HepG2 (cell line): ENCODE measurements around the gene KCTD6. TPM values are rescaled to one million over a fixed set of nuclear protein-coding genes. Genes with fewer than 3 reads are reported as not detected.

ENCODE experiments used
- ATF1 ChIP-seq: IDR thresholded peaks from 2 replicates; pipeline ENCODE4 v1.6.1; 2016; ENCODE audit warnings: mild to moderate bottlenecking, control low read depth
- EP300 ChIP-seq, 3 experiments: sonication (generic) in 1 of 3; formaldehyde crosslinking in 1 of 3; IDR thresholded peaks; 2 replicates each; pipeline versions ENCODE4 v1.5.1 to v1.6.1; 2011 to 2020; ENCODE audit warnings: low read depth in 2 of 3, low read length in 2 of 3, borderline replicate concordance in 1 of 3, improper control_type of control experiment in 1 of 3, mild to moderate bottlenecking in 1 of 3, missing genetic modification reagents in 1 of 3, moderate library complexity in 1 of 3
- FOXC1 ChIP-seq: sonication (generic); formaldehyde crosslinking; IDR thresholded peaks from 2 replicates; pipeline ENCODE4 v1.8.0; 2022; ENCODE audit warnings: mild to moderate bottlenecking, missing genetic modification reagents, borderline replicate concordance
- GATAD2A ChIP-seq: IDR thresholded peaks from 2 replicates; pipeline ENCODE4 v1.6.1; 2016
- JUN ChIP-seq: sonication (generic); formaldehyde crosslinking; IDR thresholded peaks from 2 replicates; pipeline ENCODE4 v1.4.0; 2020; ENCODE audit warnings: mild to moderate bottlenecking, missing genetic modification reagents
- KLF6 ChIP-seq: IDR thresholded peaks from 2 replicates; pipeline ENCODE4 v1.8.0; 2016; ENCODE audit warnings: missing biosample characterization, missing genetic modification reagents
- MATR3 ChIP-seq: sonication (generic); formaldehyde crosslinking; IDR thresholded peaks from 2 replicates; pipeline ENCODE4 v1.4.0; 2020; ENCODE audit warnings: missing genetic modification reagents
- MTA3 ChIP-seq: sonication (generic); formaldehyde crosslinking; IDR thresholded peaks from 2 replicates; pipeline ENCODE4 v1.4.0; 2020; ENCODE audit warnings: missing genetic modification reagents
- NR2F2 ChIP-seq: IDR thresholded peaks from 2 replicates; pipeline ENCODE4 v1.6.1; 2012; ENCODE audit warnings: low read depth, inconsistent platforms, borderline replicate concordance
- REXO4 ChIP-seq: sonication (generic); formaldehyde crosslinking; IDR thresholded peaks from 2 replicates; pipeline ENCODE4 v1.8.0; 2022; ENCODE audit warnings: missing genetic modification reagents, mild to moderate bottlenecking, borderline replicate concordance
- RFXANK ChIP-seq: IDR thresholded peaks from 2 replicates; pipeline ENCODE4 v1.6.1; 2016
- SOX6 ChIP-seq, 2 experiments: fragments of 450-650 bp in 1 of 2; sonication (generic) in 1 of 2; formaldehyde crosslinking in 1 of 2; IDR thresholded peaks; 2 replicates each; pipeline versions ENCODE4 v1.4.0 to v1.6.1; 2017 to 2020; ENCODE audit warnings: antibody characterized with exemption in 1 of 2, mild to moderate bottlenecking in 1 of 2, missing genetic modification reagents in 1 of 2
- SP140L ChIP-seq: sonication (generic); formaldehyde crosslinking; IDR thresholded peaks from 2 replicates; pipeline ENCODE4 v1.4.0; 2020; ENCODE audit warnings: missing genetic modification reagents, borderline replicate concordance
- ZFP1 ChIP-seq: IDR thresholded peaks from 2 replicates; pipeline ENCODE4 v1.6.1; 2016
- ZNF3 ChIP-seq: IDR thresholded peaks from 2 replicates; pipeline ENCODE4 v1.7.0; 2017; ENCODE audit warnings: inconsistent platforms
- ZNF550 ChIP-seq: sonication (generic); formaldehyde crosslinking; IDR thresholded peaks from 2 replicates; pipeline ENCODE4 v1.4.0; 2020; ENCODE audit warnings: mild to moderate bottlenecking, missing genetic modification reagents, borderline replicate concordance
- ZSCAN31 ChIP-seq: sonication (generic); formaldehyde crosslinking; IDR thresholded peaks from 2 replicates; pipeline ENCODE4 v1.5.0; 2020; ENCODE audit warnings: low read depth, mild to moderate bottlenecking, missing genetic modification reagents
- polyA plus RNA-seq, 8 experiments: library from polyadenylated mRNA; depleted of rRNA in 3 of 8; stranded (reverse) in 7 of 8; unstranded in 1 of 8; fragments of >200 nt; fragmentation: Illumina TruSeq in 4 of 8; extraction: Trizol in 4 of 8; gene quantifications; 2 replicates each; pipeline versions ENCODE4 v1.2.1 to v1.2.3, GENCODE V29; 2011 to 2016; ENCODE audit warnings: low read depth in 4 of 8, missing spikeins in 1 of 8, mixed read lengths in 1 of 8; ENCODE audit not compliant: insufficient read depth in 1 of 8
- total RNA-seq, 5 experiments: library from RNA; depleted of rRNA; stranded (reverse); fragments of >200 nt; fragmentation: Illumina TruSeq; extraction: Trizol; gene quantifications; 2 replicates each; pipeline ENCODE4 v1.2.3, GENCODE V29; 2016; ENCODE audit warnings: low read depth in 1 of 5
- TF ChIP-seq, protein P1 (sequence below): sonication (generic); formaldehyde crosslinking; IDR thresholded peaks from 2 replicates; pipeline ENCODE4 v1.4.0; 2020; ENCODE audit warnings: missing genetic modification reagents, borderline replicate concordance
- TF ChIP-seq, protein P2 (sequence below): sonication (generic); formaldehyde crosslinking; IDR thresholded peaks from 2 replicates; pipeline ENCODE4 v1.4.0; 2020; ENCODE audit warnings: missing genetic modification reagents
- TF ChIP-seq, protein P3 (sequence below), 2 experiments: sonication (generic) in 1 of 2; formaldehyde crosslinking in 1 of 2; IDR thresholded peaks; 2 replicates each; pipeline versions ENCODE4 v1.4.0 to v1.6.1; 2018 to 2020; ENCODE audit warnings: missing genetic modification reagents in 2 of 2, borderline replicate concordance in 1 of 2, low read depth in 1 of 2, mild to moderate bottlenecking in 1 of 2, missing biosample characterization in 1 of 2
- TF ChIP-seq, protein P4 (sequence below): sonication (generic); formaldehyde crosslinking; IDR thresholded peaks from 2 replicates; pipeline ENCODE4 v1.5.1; 2020; ENCODE audit warnings: mild to moderate bottlenecking, missing genetic modification reagents, moderate library complexity

Gene KCTD6
- total and polyA plus RNA-seq, 2 of the 13 experiments (the other 11 are each of a cell fraction or from before 2014, with no cell fraction given): 13.4 to 14.2 TPM

DNA sequence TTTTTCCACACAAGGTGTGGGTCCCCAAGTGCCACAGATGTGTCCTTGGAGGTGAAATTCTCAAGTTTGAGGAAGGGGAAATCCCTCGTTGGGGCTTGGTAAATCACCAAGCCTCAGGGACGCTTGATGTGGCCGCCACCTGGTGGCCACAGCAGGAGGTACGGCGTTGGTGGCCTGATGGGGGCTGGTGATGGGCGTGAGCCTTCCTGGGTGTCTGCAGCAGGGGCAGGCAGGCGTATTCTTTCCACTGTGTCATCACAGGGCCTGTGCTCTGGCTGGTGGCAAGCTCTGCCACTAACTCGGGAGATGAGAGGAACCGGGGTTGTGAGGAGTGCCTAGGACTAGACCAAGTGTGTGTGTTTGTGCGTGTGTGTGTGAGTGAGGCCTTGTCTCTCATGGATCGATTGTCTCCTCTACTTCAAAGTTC, 40.9 kb downstream of the KCTD6 start (continued):
- TF ChIP-seq, protein P1, sequence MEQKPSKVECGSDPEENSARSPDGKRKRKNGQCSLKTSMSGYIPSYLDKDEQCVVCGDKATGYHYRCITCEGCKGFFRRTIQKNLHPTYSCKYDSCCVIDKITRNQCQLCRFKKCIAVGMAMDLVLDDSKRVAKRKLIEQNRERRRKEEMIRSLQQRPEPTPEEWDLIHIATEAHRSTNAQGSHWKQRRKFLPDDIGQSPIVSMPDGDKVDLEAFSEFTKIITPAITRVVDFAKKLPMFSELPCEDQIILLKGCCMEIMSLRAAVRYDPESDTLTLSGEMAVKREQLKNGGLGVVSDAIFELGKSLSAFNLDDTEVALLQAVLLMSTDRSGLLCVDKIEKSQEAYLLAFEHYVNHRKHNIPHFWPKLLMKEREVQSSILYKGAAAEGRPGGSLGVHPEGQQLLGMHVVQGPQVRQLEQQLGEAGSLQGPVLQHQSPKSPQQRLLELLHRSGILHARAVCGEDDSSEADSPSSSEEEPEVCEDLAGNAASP (CRISPR knock-in tag): peak; percentile 53; the same call in 1 of the 2 replicates
- TF ChIP-seq KLF6 (CRISPR knock-in tag) (0 out of 2 replicates have a peak, but pooled peaks have one; percentile 43), REXO4 (CRISPR knock-in tag) (no peak), JUN (CRISPR knock-in tag) (peak; percentile 39; the same call in 1 of the 2 replicates), ZSCAN31 (CRISPR knock-in tag) (0 out of 2 replicates have a peak, but pooled peaks have one; percentile 43), SOX6 (IDR thresholded peaks at IDR 0.05) (no peak), SOX6 (CRISPR knock-in tag; IDR thresholded peaks at IDR 0.05) (peak; percentile 29; the same call in 1 of the 2 replicates), ZFP1 (CRISPR knock-in tag) (0 out of 2 replicates have a peak, but pooled peaks have one; percentile 42), FOXC1 (CRISPR knock-in tag) (no peak), RFXANK (CRISPR knock-in tag) (no peak), NR2F2 (peak; percentile 9; the same call in 1 of the 2 replicates), ZNF550 (no peak), ATF1 (CRISPR knock-in tag) (no peak), EP300 (IDR thresholded peaks at IDR 0.05; ENCODE audit: low read depth in 2 of 2, low read length in 2 of 2) (0 out of 4 replicates have a peak, but pooled peaks of 1 of the 2 experiments have one; percentile 11), EP300 (CRISPR knock-in tag; IDR thresholded peaks at IDR 0.05; ENCODE audit: borderline replicate concordance) (no peak), SP140L (CRISPR knock-in tag) (0 out of 2 replicates have a peak, but pooled peaks have one; percentile 68), ZNF3 (CRISPR knock-in tag) (no peak), MTA3 (CRISPR knock-in tag) (no peak), GATAD2A (CRISPR knock-in tag) (peak; percentile 70), MATR3 (CRISPR knock-in tag) (no peak)
- TF ChIP-seq, protein P2, sequence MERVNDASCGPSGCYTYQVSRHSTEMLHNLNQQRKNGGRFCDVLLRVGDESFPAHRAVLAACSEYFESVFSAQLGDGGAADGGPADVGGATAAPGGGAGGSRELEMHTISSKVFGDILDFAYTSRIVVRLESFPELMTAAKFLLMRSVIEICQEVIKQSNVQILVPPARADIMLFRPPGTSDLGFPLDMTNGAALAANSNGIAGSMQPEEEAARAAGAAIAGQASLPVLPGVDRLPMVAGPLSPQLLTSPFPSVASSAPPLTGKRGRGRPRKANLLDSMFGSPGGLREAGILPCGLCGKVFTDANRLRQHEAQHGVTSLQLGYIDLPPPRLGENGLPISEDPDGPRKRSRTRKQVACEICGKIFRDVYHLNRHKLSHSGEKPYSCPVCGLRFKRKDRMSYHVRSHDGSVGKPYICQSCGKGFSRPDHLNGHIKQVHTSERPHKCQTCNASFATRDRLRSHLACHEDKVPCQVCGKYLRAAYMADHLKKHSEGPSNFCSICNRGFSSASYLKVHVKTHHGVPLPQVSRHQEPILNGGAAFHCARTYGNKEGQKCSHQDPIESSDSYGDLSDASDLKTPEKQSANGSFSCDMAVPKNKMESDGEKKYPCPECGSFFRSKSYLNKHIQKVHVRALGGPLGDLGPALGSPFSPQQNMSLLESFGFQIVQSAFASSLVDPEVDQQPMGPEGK (CRISPR knock-in tag): peak; percentile 77
- TF ChIP-seq, protein P3, sequence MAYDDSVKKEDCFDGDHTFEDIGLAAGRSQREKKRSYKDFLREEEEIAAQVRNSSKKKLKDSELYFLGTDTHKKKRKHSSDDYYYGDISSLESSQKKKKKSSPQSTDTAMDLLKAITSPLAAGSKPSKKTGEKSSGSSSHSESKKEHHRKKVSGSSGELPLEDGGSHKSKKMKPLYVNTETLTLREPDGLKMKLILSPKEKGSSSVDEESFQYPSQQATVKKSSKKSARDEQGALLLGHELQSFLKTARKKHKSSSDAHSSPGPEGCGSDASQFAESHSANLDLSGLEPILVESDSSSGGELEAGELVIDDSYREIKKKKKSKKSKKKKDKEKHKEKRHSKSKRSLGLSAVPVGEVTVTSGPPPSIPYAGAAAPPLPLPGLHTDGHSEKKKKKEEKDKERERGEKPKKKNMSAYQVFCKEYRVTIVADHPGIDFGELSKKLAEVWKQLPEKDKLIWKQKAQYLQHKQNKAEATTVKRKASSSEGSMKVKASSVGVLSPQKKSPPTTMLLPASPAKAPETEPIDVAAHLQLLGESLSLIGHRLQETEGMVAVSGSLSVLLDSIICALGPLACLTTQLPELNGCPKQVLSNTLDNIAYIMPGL (CRISPR knock-in tag; IDR thresholded peaks at IDR 0.05; ENCODE audit: borderline replicate concordance in 1 of 2, low read depth in 1 of 2): peak; percentile 61 to 74; a peak in 2 of 4 replicates
- TF ChIP-seq, protein P4, sequence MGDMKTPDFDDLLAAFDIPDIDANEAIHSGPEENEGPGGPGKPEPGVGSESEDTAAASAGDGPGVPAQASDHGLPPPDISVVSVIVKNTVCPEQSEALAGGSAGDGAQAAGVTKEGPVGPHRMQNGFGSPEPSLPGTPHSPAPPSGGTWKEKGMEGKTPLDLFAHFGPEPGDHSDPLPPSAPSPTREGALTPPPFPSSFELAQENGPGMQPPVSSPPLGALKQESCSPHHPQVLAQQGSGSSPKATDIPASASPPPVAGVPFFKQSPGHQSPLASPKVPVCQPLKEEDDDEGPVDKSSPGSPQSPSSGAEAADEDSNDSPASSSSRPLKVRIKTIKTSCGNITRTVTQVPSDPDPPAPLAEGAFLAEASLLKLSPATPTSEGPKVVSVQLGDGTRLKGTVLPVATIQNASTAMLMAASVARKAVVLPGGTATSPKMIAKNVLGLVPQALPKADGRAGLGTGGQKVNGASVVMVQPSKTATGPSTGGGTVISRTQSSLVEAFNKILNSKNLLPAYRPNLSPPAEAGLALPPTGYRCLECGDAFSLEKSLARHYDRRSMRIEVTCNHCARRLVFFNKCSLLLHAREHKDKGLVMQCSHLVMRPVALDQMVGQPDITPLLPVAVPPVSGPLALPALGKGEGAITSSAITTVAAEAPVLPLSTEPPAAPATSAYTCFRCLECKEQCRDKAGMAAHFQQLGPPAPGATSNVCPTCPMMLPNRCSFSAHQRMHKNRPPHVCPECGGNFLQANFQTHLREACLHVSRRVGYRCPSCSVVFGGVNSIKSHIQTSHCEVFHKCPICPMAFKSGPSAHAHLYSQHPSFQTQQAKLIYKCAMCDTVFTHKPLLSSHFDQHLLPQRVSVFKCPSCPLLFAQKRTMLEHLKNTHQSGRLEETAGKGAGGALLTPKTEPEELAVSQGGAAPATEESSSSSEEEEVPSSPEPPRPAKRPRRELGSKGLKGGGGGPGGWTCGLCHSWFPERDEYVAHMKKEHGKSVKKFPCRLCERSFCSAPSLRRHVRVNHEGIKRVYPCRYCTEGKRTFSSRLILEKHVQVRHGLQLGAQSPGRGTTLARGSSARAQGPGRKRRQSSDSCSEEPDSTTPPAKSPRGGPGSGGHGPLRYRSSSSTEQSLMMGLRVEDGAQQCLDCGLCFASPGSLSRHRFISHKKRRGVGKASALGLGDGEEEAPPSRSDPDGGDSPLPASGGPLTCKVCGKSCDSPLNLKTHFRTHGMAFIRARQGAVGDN (CRISPR knock-in tag): peak; percentile 80
